ENCODE results near the gene KBTBD4.
"Not testable (repeated sequence)": the region's sequence is repeated elsewhere in the genome, so short reads cannot be mapped to it uniquely, and the experiment has no call there.

KBTBD4 gene

DNA sequence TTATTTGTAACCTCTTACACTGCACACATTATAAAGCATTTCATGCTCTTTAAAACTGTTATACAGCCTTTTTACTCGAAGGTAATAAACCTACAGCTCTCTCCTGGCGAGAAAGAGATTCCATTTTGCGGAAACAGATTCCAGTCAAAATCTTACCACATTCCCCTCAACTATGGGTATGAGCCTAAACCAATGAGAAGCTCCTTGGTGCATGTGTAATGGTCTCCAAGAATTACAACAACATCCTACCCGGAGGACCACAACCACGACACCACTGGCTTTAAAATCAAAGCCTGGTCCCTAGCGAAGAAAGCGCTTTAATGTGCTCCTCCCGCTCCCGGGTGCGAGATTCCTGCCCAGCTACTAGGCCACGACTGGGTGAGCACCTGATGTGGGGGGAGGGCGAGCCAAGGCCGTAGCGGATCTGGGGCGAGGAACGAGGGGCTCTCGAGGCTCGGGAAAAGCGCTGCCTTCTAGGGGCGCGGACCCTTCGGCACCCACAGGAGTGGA, 26.7 kb downstream of the KBTBD4 start:
- peak; percentile 47 for DNase-seq (ENCODE audit: low read depth)
- H3K4me3 ChIP-seq (ENCODE audit: control insufficient read depth, low read depth, low read length), result peak overlapping the region; percentile 96
- TF ChIP-seq, protein P1, sequence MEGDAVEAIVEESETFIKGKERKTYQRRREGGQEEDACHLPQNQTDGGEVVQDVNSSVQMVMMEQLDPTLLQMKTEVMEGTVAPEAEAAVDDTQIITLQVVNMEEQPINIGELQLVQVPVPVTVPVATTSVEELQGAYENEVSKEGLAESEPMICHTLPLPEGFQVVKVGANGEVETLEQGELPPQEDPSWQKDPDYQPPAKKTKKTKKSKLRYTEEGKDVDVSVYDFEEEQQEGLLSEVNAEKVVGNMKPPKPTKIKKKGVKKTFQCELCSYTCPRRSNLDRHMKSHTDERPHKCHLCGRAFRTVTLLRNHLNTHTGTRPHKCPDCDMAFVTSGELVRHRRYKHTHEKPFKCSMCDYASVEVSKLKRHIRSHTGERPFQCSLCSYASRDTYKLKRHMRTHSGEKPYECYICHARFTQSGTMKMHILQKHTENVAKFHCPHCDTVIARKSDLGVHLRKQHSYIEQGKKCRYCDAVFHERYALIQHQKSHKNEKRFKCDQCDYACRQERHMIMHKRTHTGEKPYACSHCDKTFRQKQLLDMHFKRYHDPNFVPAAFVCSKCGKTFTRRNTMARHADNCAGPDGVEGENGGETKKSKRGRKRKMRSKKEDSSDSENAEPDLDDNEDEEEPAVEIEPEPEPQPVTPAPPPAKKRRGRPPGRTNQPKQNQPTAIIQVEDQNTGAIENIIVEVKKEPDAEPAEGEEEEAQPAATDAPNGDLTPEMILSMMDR (conservative IDR thresholded peaks at IDR 0.05; ENCODE audit: control insufficient read depth, insufficient read depth, low read depth, low read length), result no peak

DNA sequence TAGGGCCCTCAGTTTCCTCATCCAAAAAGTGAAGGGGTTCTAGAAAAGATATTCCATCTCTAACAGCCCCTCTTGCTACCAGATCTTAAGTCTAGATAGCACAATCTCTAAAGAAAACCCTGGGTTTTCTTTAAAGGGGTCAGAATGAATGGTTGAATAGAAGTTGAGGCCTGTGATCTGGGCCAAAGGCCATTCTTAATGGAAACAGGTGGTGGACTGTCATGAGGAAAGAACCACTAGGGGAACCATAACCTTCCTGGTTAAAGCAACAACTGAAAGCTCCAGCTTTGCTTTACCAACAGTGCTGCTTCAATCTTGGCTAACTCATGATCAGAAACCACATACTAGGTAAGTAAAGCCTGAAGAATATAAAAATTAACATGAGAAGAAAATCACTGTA, 27.7 kb downstream of the KBTBD4 start:
- TF ChIP-seq, protein P1 (conservative IDR thresholded peaks at IDR 0.05; ENCODE audit: control insufficient read depth, insufficient read depth, low read depth, low read length), result peak; percentile 51
- DNase-seq (ENCODE audit: low read depth), result peak; percentile 58
- no peak overlapping the region for H3K4me3 ChIP-seq (ENCODE audit: control insufficient read depth, low read depth, low read length)

DNA sequence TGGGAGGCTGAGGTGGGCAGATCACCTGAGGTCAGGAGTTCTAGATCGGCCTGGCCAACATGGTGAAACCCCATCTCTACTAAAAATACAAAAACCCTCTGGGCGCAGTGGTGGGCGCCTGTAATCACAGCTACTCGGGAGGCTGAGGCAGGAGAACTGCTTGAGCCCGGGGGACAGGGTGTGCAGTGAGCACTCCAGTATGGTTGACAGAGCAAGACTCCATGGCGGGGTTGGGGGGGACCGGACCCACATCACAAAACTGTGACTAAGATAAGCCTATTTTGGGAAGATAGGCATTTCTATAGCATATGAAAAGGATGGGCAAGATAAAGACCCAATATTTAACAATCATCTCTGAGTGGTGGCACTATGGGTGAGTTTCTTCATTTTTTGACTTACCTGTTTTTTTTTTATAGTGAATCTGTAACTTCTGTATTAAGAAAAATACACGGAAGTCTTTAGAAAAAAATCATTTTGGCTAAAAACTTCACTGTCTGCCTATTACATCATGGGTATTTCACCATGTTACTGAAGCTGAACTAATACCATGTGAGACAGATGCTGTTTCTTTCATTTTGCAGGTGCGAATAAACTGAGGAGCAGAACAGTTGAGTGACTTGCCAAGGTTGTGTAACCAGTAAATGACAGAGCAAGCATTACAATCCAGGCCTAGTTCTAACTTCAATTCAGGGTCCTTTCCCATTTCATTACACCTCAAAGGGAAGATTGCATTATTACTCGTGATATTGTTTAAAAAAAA, 28.3 kb downstream of the KBTBD4 start:
- DNase-seq (ENCODE audit: low read depth), result peak; percentile 27
- TF ChIP-seq, protein P1 (conservative IDR thresholded peaks at IDR 0.05; ENCODE audit: control insufficient read depth, insufficient read depth, low read depth, low read length), result no peak
- no peak overlapping the region for H3K4me3 ChIP-seq (ENCODE audit: control insufficient read depth, low read depth, low read length)

DNA sequence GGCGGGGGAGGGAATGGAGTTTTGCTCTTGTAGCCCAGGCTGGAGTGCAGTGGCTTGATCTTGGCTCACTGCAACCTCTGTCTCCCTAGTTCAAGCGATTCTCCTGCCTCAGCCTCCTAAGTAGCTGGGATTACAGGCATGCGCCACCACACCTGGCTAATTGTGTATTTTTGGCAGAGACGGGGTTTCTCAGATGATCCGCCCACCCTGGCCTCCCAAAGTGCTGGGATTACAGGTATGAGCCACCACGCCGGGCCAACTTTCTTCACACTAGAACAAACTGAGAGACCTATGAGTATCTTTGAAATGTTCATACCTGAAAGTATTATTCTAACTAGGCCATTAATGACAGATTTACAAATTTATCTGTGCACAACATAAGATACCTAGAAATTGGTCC, 32.5 kb downstream of the KBTBD4 start:
- H3K4me3 ChIP-seq (ENCODE audit: control insufficient read depth, low read depth, low read length); DNase-seq (ENCODE audit: low read depth): not testable (repeated sequence)

DNA sequence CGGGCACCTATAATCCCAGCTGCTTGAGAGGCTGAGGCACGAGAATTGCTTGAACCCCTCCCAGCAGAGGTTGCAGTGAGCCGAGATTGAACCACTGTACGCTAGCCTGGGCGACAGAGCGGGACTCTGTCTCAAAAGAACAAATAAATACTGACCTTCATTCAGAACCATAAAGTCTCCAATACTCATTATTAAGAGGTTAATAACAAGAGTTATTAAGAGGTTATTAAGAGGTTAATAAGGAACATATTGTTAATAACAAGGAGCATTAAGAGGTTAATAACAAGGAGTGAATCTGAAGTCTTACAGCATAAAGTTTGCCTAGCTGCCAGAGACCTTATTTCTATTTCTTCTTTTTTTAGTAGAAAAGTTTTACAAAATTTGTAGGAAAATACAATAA, 33.5 kb downstream of the KBTBD4 start:
- H3K4me3 ChIP-seq (ENCODE audit: control insufficient read depth, low read depth, low read length), result no peak overlapping the region
- TF ChIP-seq, protein P1 (conservative IDR thresholded peaks at IDR 0.05; ENCODE audit: control insufficient read depth, insufficient read depth, low read depth, low read length), result no peak

DNA sequence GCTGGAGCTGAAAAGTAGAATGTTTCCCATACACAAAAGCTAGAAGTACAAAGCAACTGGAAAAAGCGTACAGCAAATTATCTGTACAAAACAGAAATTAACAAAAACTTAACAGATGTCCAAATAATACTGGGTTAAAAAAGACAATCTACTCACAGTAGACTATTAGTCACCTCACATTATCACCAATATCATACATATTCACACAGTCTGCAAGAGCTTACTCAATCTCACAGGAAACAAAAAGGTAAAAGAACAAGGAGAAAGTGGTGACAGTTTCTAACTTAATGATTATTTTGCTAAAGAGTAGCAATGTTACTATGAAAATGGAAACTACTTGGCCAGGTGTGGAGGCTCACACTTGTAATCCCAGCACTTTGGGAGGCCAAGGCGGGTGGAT, 37.7 kb downstream of the KBTBD4 start:
- no peak for DNase-seq (ENCODE audit: low read depth)
- no peak overlapping the region for H3K4me3 ChIP-seq (ENCODE audit: control insufficient read depth, low read depth, low read length)
- TF ChIP-seq, protein P1 (conservative IDR thresholded peaks at IDR 0.05; ENCODE audit: control insufficient read depth, insufficient read depth, low read depth, low read length), result no peak

More for the DNA sequence above, 33.5 kb downstream of the KBTBD4 start:
- no peak for DNase-seq (ENCODE audit: low read depth)

DNA sequence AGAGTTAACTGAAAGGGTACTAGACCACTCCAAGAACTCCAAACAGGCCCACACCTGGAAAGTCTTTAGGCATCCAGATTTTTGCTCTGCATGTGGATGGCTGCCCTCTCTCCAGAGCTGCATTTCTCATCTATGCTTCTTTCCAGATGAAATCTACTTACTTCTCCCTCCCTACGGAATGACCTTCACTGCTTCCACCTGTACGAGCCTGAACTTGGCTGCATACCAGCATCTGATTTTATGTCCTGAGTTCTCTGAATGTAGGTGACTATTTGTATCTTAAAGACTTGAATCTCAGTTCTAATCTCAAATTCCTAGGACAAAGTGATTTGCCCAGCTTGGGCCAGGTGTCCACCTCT, 39.1 kb downstream of the KBTBD4 start:
- H3K4me3 ChIP-seq (ENCODE audit: control insufficient read depth, low read depth, low read length), result no peak overlapping the region
- TF ChIP-seq, protein P1 (conservative IDR thresholded peaks at IDR 0.05; ENCODE audit: control insufficient read depth, insufficient read depth, low read depth, low read length), result no peak
- no peak for DNase-seq (ENCODE audit: low read depth)
